H1 (cell line): ENCODE data around the gene COL25A1. TPM values are rescaled to one million over a fixed set of nuclear protein-coding genes. Genes with fewer than 3 reads are reported as not detected.

Experiments used
- CTBP2 ChIP-seq: IDR thresholded peaks from 2 replicates; pipeline ENCODE4 v1.7.0; 2011; ENCODE audit warnings: borderline replicate concordance, mild to moderate bottlenecking, moderate library complexity, mixed read lengths, low read length; ENCODE audit not compliant: insufficient read depth, insufficient read length
- EGR1 ChIP-seq: IDR thresholded peaks from 2 replicates; pipeline ENCODE4 v1.6.1; 2011; ENCODE audit warnings: low read depth, low read length, borderline replicate concordance
- polyA plus RNA-seq, 7 experiments: library from polyadenylated mRNA; depleted of rRNA in 3 of 7; stranded (reverse) in 5 of 7; unstranded in 2 of 7; fragments of >200 nt in 5 of 7; fragments of 200-250 nt in 2 of 7; gene quantifications; 1 replicate in 5 of 7; 2 replicates in 1 of 7; 4 replicates in 1 of 7; pipeline versions ENCODE4 v1.2.1 to v1.2.3, GENCODE V29; 2011 to 2013; ENCODE audit warnings: missing spikeins in 2 of 7, mixed read lengths in 2 of 7
- total RNA-seq: library from RNA; stranded (reverse); fragmentation: NEBNext Ultra II Directional; extraction: Animal tissue kit (Norgen Biotek cat#: 25700); gene quantifications from 2 replicates; pipeline ENCODE4 v1.2.1, GENCODE V29; 2021

COL25A1 gene
- total and polyA plus RNA-seq, 2 of the 8 experiments (the other 6 are each of a cell fraction or from before 2014, with no cell fraction given) = 1.1 to 8.3 TPM

DNA sequence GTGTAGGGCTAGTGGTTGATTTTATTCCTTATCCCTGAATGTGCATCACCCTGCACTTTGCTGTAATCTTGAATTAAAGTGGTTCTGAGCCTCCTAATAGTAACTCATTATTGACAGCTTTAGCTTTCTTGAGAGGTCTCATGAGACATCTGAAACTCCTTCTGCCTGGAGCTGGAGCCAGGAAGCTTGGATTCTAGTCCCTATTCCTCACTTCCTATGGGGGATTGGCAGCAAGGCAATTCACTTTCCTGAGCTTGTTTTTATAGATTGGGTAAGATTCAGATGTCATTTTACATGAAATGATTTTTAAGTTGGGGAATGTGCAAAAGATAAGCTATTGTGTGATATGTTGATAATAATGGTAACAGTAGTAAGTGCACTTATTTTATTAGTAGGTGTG is 522.5 kb downstream of the COL25A1 start (continued):
- TF ChIP-seq CTBP2 (no peak), EGR1 (no peak)
